Measurements from ENCODE around the gene KANSL1. TPM values are rescaled to one million over a fixed set of nuclear protein-coding genes. Genes with fewer than 3 reads are reported as not detected.
"Not testable (repeated sequence)": the region's sequence is repeated elsewhere in the genome, so short reads cannot be mapped to it uniquely, and the experiment has no call there.

KANSL1 gene
- total RNA-seq, 1 donor from 2014 or later: 154 TPM

DNA sequence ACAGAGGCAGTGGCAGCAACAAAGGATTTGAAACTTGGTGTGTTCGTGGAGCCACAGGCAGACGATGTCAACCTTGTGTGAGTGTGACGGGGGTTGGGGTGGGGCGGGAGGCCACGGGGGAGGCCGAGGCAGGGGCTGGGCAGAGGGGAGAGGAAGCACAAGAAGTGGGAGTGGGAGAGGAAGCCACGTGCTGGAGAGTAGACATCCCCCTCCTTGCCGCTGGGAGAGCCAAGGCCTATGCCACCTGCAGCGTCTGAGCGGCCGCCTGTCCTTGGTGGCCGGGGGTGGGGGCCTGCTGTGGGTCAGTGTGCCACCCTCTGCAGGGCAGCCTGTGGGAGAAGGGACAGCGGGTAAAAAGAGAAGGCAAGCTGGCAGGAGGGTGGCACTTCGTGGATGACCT is 168.6 kb downstream of the KANSL1 start:
- no peak for DNase-seq (ENCODE audit: low spot score)
- no peaks in the 10 kb centered on the region for H3K9me3 Mint-ChIP-seq (ENCODE audit: unreplicated experiment)
- TF ChIP-seq, protein P1, sequence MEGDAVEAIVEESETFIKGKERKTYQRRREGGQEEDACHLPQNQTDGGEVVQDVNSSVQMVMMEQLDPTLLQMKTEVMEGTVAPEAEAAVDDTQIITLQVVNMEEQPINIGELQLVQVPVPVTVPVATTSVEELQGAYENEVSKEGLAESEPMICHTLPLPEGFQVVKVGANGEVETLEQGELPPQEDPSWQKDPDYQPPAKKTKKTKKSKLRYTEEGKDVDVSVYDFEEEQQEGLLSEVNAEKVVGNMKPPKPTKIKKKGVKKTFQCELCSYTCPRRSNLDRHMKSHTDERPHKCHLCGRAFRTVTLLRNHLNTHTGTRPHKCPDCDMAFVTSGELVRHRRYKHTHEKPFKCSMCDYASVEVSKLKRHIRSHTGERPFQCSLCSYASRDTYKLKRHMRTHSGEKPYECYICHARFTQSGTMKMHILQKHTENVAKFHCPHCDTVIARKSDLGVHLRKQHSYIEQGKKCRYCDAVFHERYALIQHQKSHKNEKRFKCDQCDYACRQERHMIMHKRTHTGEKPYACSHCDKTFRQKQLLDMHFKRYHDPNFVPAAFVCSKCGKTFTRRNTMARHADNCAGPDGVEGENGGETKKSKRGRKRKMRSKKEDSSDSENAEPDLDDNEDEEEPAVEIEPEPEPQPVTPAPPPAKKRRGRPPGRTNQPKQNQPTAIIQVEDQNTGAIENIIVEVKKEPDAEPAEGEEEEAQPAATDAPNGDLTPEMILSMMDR (IDR thresholded peaks at IDR 0.05; ENCODE audit: unreplicated experiment): no peak
- peaks cover 10% of the 10 kb centered on the region for H3K4me1 Mint-ChIP-seq (ENCODE audit: unreplicated experiment)
- peaks cover 18% of the 10 kb centered on the region for H3K36me3 Mint-ChIP-seq (ENCODE audit: low read depth, unreplicated experiment)
- peaks cover 2% of the 10 kb centered on the region for H3K27me3 Mint-ChIP-seq (ENCODE audit: unreplicated experiment)
- no peak overlapping the region for H3K4me3 Mint-ChIP-seq (ENCODE audit: unreplicated experiment)
- no peak overlapping the region for H3K27ac Mint-ChIP-seq (ENCODE audit: unreplicated experiment)

DNA sequence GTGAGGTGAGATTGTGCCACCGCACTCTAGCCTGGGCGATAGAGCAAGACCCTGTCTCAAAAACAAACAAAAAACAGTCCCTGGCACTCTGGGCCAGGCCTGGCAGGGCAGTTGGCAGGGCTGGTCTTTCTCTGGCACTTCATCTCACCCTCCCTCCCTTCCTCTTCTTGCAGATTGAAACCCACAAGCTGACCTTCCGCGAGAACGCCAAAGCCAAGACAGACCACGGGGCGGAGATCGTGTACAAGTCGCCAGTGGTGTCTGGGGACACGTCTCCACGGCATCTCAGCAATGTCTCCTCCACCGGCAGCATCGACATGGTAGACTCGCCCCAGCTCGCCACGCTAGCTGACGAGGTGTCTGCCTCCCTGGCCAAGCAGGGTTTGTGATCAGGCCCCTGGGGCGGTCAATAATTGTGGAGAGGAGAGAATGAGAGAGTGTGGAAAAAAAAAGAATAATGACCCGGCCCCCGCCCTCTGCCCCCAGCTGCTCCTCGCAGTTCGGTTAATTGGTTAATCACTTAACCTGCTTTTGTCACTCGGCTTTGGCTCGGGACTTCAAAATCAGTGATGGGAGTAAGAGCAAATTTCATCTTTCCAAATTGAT is 169.3 kb downstream of the KANSL1 start:
- Mint-ChIP-seq H3K27me3 (ENCODE audit: unreplicated experiment) (peaks cover 2% of the 10 kb centered on the region), H3K9me3 (ENCODE audit: unreplicated experiment) (no peaks in the 10 kb centered on the region), H3K4me1 (ENCODE audit: unreplicated experiment) (peaks cover 8% of the 10 kb centered on the region), H3K36me3 (ENCODE audit: low read depth, unreplicated experiment) (peaks cover 11% of the 10 kb centered on the region), H3K4me3 (ENCODE audit: unreplicated experiment) (no peak overlapping the region), H3K27ac (ENCODE audit: unreplicated experiment) (no peak overlapping the region)
- DNase-seq (ENCODE audit: low spot score): no peak
- TF ChIP-seq, protein P1 (IDR thresholded peaks at IDR 0.05; ENCODE audit: unreplicated experiment): no peak

DNA sequence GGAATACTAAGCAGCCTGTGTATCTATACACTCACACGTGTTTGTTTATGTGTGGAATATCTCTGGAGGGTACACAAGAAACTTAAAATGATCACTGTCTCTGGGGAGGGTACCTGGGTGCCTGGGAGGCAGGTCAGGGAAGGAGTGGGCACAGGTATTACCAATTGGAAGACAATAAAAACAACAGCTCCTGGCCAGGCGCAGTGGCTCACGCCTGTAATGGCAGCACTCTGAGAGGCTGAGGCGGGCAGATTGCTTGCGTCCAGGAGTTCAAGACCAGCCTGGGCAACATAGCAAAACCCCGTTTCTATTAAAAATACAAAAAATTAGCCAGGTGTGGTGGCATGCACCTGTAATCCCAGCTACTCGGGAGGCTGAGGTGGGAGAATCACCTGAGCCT is 169.9 kb downstream of the KANSL1 start:
- H3K4me1 Mint-ChIP-seq (ENCODE audit: unreplicated experiment); H3K27ac Mint-ChIP-seq (ENCODE audit: unreplicated experiment); H3K36me3 Mint-ChIP-seq (ENCODE audit: low read depth, unreplicated experiment); H3K4me3 Mint-ChIP-seq (ENCODE audit: unreplicated experiment); H3K27me3 Mint-ChIP-seq (ENCODE audit: unreplicated experiment); H3K9me3 Mint-ChIP-seq (ENCODE audit: unreplicated experiment); DNase-seq (ENCODE audit: low spot score): not testable (repeated sequence)

DNA sequence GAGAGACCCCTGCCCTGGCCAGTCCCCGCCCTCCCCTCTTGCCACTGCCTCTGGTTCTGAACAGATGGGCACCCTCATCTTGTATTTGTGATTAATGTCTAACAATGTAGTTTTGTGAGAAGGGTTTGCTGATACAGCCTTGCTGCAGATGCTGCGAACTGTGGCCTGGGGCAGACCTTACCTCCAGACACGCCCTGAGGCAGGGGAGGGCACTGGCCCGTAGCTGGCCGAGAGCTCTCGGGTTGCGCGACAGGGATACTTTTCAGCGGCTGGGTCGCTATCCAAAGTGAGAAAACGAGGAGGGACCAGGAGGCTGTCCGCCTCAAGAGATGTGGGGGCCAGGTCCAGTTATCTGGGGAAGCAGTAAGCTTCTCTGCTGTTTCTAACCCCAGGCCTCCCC is 172.2 kb downstream of the KANSL1 start:
- no peak for DNase-seq (ENCODE audit: low spot score)
- Mint-ChIP-seq H3K9me3 (ENCODE audit: unreplicated experiment) (no peaks in the 10 kb centered on the region), H3K27ac (ENCODE audit: unreplicated experiment) (no peak overlapping the region)

DNA sequence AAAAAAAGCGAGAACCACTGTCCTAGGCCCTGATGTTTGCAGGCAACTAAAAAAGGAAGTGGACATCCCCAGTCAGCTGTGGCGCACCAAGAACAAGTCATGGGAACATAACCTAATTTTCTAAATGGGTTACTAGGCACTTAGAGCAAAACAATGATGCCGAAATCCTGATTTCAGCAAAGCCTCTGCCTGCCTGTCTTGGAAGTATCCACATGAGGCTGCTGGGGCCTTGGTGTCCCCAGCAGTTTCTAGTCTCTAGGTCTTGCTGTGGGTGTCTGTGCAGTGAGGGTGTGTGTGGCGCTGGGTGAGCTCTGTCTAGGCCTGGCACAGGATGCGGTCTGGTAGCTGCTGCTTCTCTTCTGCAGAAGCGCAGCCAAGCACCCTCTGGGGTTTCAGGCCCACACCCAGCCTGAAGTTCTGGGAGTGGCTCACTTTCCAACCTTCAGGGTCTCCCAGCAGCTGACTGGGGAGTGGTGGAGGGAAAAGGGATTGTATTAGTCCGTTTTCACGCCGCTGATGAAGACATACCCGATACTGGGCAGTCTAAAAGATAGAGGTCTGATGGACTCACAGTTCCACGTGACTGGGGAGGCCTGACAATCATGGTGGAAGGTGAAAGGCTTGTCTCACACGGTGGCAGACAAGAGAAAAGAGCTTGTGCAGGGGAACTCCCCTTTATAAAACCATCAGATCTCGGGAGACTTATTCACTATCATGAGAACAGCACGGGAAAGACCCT is 173.0 kb downstream of the KANSL1 start:
- no peak for DNase-seq (ENCODE audit: low spot score)
- Mint-ChIP-seq H3K27ac (ENCODE audit: unreplicated experiment) (no peak overlapping the region), H3K4me1 (ENCODE audit: unreplicated experiment) (no peaks in the 10 kb centered on the region), H3K36me3 (ENCODE audit: low read depth, unreplicated experiment) (peaks cover 4% of the 10 kb centered on the region), H3K9me3 (ENCODE audit: unreplicated experiment) (no peaks in the 10 kb centered on the region), H3K4me3 (ENCODE audit: unreplicated experiment) (no peak overlapping the region), H3K27me3 (ENCODE audit: unreplicated experiment) (peaks cover 2% of the 10 kb centered on the region)
- TF ChIP-seq, protein P1 (IDR thresholded peaks at IDR 0.05; ENCODE audit: unreplicated experiment): no peak

More for the DNA sequence above, 172.2 kb downstream of the KANSL1 start:
- TF ChIP-seq, protein P1 (IDR thresholded peaks at IDR 0.05; ENCODE audit: unreplicated experiment): no peak
- peaks cover 4% of the 10 kb centered on the region for H3K36me3 Mint-ChIP-seq (ENCODE audit: low read depth, unreplicated experiment)
- H3K27me3 Mint-ChIP-seq (ENCODE audit: unreplicated experiment): peaks cover 2% of the 10 kb centered on the region
- no peak overlapping the region for H3K4me3 Mint-ChIP-seq (ENCODE audit: unreplicated experiment)
- no peaks in the 10 kb centered on the region for H3K4me1 Mint-ChIP-seq (ENCODE audit: unreplicated experiment)

DNA sequence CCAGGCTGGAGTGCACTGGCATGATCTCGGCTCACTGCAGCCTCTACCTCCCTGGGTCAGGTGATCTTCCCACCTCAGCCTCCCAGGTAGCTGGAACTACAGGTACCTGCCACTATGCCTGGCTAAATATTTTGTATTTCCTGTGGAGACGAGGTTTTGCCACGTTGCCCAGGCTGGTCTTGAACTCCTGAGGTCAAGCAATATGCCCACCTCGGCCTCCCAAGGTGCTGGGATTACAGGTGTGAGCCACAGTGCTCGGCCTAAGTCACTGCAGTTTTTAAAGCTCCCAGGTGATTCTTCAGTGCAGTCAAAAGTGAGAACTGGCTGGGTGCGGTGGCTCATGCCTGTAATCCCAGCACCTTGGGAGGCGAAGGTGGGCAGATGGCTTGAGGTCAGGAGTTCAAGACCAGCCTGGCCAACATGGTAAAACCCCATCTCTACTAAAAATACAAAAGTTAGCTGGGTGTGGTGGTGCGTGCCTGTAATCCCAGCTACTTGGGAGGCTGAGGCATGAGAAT is 173.8 kb downstream of the KANSL1 start:
- not testable (repeated sequence) for H3K27me3 Mint-ChIP-seq (ENCODE audit: unreplicated experiment); H3K36me3 Mint-ChIP-seq (ENCODE audit: low read depth, unreplicated experiment); H3K4me3 Mint-ChIP-seq (ENCODE audit: unreplicated experiment); DNase-seq (ENCODE audit: low spot score); H3K9me3 Mint-ChIP-seq (ENCODE audit: unreplicated experiment); H3K4me1 Mint-ChIP-seq (ENCODE audit: unreplicated experiment); H3K27ac Mint-ChIP-seq (ENCODE audit: unreplicated experiment)

Measured in endothelial cell (in vitro differentiated cells).